ENCODE measurements around the gene RBM27.
"Not testable (repeated sequence)": the region's sequence is repeated elsewhere in the genome, so short reads cannot be mapped to it uniquely, and the experiment has no call there.

RBM27 gene

GRCh38 chr5:146201795-146202194 lies 1.6 kb upstream of the RBM27 start:
- in situ Hi-C loops (cut with HindIII; ENCODE audit: low pct_ligation_motif_present, low pct_unique_long_range_greater_than_20kb, low sequenced_read_pairs); DNase-seq: not testable (repeated sequence)

GRCh38 chr5:146203872-146204192 lies 427 bp downstream of the RBM27 start:
- in situ Hi-C loops (cut with HindIII; ENCODE audit: low pct_ligation_motif_present, low pct_unique_long_range_greater_than_20kb, low sequenced_read_pairs) = no loop called here
- DNase-seq = no peak

- DNase-seq = no peak
- in situ Hi-C loops (cut with HindIII; ENCODE audit: low pct_ligation_motif_present, low pct_unique_long_range_greater_than_20kb, low sequenced_read_pairs) = no loop called here
These were observed 2.2 kb downstream of the RBM27 start for GRCh38 chr5:146205499-146206202.

- no peak for DNase-seq
- in situ Hi-C loops (cut with HindIII; ENCODE audit: low pct_ligation_motif_present, low pct_unique_long_range_greater_than_20kb, low sequenced_read_pairs) = no loop called here
These were observed 2.9 kb downstream of the RBM27 start for GRCh38 chr5:146206257-146206656.

- in situ Hi-C loops (cut with HindIII; ENCODE audit: low pct_ligation_motif_present, low pct_unique_long_range_greater_than_20kb, low sequenced_read_pairs) = no loop called here
- DNase-seq = no peak
These were observed 5.6 kb downstream of the RBM27 start for GRCh38 chr5:146208916-146209522.

- no peak for DNase-seq
- in situ Hi-C loops (cut with HindIII; ENCODE audit: low pct_ligation_motif_present, low pct_unique_long_range_greater_than_20kb, low sequenced_read_pairs) = no loop called here
These were observed 6.3 kb downstream of the RBM27 start for GRCh38 chr5:146209714-146210113.

GRCh38 chr5:146210810-146211209 lies 7.4 kb downstream of the RBM27 start:
- DNase-seq; in situ Hi-C loops (cut with HindIII; ENCODE audit: low pct_ligation_motif_present, low pct_unique_long_range_greater_than_20kb, low sequenced_read_pairs): not testable (repeated sequence)

- no peak for DNase-seq
- in situ Hi-C loops (cut with HindIII; ENCODE audit: low pct_ligation_motif_present, low pct_unique_long_range_greater_than_20kb, low sequenced_read_pairs) = no loop called here
These were observed 9.9 kb downstream of the RBM27 start for GRCh38 chr5:146213210-146213826.

- DNase-seq; in situ Hi-C loops (cut with HindIII; ENCODE audit: low pct_ligation_motif_present, low pct_unique_long_range_greater_than_20kb, low sequenced_read_pairs): not testable (repeated sequence)
These were observed 11.5 kb downstream of the RBM27 start for GRCh38 chr5:146214881-146215280.

GRCh38 chr5:146218168-146218567 lies 14.8 kb downstream of the RBM27 start:
- in situ Hi-C loops (cut with HindIII; ENCODE audit: low pct_ligation_motif_present, low pct_unique_long_range_greater_than_20kb, low sequenced_read_pairs) = no loop called here
- DNase-seq = no peak

GRCh38 chr5:146219243-146219642 lies 15.8 kb downstream of the RBM27 start:
- no peak for DNase-seq
- in situ Hi-C loops (cut with HindIII; ENCODE audit: low pct_ligation_motif_present, low pct_unique_long_range_greater_than_20kb, low sequenced_read_pairs) = no loop called here

- in situ Hi-C loops (cut with HindIII; ENCODE audit: low pct_ligation_motif_present, low pct_unique_long_range_greater_than_20kb, low sequenced_read_pairs) = no loop called here
- no peak for DNase-seq
These were observed 17.8 kb downstream of the RBM27 start for GRCh38 chr5:146221234-146221633.

- in situ Hi-C loops (cut with HindIII; ENCODE audit: low pct_ligation_motif_present, low pct_unique_long_range_greater_than_20kb, low sequenced_read_pairs) = no loop called here
- DNase-seq = no peak
These were observed 18.6 kb downstream of the RBM27 start for GRCh38 chr5:146222005-146222404.

GRCh38 chr5:146223179-146223578 lies 19.8 kb downstream of the RBM27 start:
- in situ Hi-C loops (cut with HindIII; ENCODE audit: low pct_ligation_motif_present, low pct_unique_long_range_greater_than_20kb, low sequenced_read_pairs) = no loop called here
- DNase-seq = no peak

- DNase-seq = no peak
- in situ Hi-C loops (cut with HindIII; ENCODE audit: low pct_ligation_motif_present, low pct_unique_long_range_greater_than_20kb, low sequenced_read_pairs) = no loop called here
These were observed 25.8 kb downstream of the RBM27 start for GRCh38 chr5:146229222-146229621.

- in situ Hi-C loops (cut with HindIII; ENCODE audit: low pct_ligation_motif_present, low pct_unique_long_range_greater_than_20kb, low sequenced_read_pairs) = no loop called here
- DNase-seq = no peak
These were observed 28.8 kb downstream of the RBM27 start for GRCh38 chr5:146232223-146232622.

- DNase-seq = no peak
- in situ Hi-C loops (cut with HindIII; ENCODE audit: low pct_ligation_motif_present, low pct_unique_long_range_greater_than_20kb, low sequenced_read_pairs) = no loop called here
These were observed 30.0 kb downstream of the RBM27 start for GRCh38 chr5:146233441-146233840.

GRCh38 chr5:146238973-146239372 lies 35.6 kb downstream of the RBM27 start:
- in situ Hi-C loops (cut with HindIII; ENCODE audit: low pct_ligation_motif_present, low pct_unique_long_range_greater_than_20kb, low sequenced_read_pairs) = no loop called here
- no peak for DNase-seq

GRCh38 chr5:146240951-146241350 lies 37.5 kb downstream of the RBM27 start:
- no peak for DNase-seq

GRCh38 chr5:146243247-146243646 lies 39.8 kb downstream of the RBM27 start:
- DNase-seq = no peak
- in situ Hi-C loops (cut with HindIII; ENCODE audit: low pct_ligation_motif_present, low pct_unique_long_range_greater_than_20kb, low sequenced_read_pairs) = no loop called here

More at GRCh38 chr5:146240951-146241350, 37.5 kb downstream of the RBM27 start:
- in situ Hi-C loops (cut with HindIII; ENCODE audit: low pct_ligation_motif_present, low pct_unique_long_range_greater_than_20kb, low sequenced_read_pairs) = no loop called here

Data from ACHN (cell line).